ENCODE results near the gene FAM187B. TPM values are rescaled to one million over a fixed set of nuclear protein-coding genes. Genes with fewer than 3 reads are reported as not detected.
"Not testable (repeated sequence)": the region's sequence is repeated elsewhere in the genome, so short reads cannot be mapped to it uniquely, and the experiment has no call there.

Gene FAM187B
- polyA plus RNA-seq, 3 donors: not detected

DNA sequence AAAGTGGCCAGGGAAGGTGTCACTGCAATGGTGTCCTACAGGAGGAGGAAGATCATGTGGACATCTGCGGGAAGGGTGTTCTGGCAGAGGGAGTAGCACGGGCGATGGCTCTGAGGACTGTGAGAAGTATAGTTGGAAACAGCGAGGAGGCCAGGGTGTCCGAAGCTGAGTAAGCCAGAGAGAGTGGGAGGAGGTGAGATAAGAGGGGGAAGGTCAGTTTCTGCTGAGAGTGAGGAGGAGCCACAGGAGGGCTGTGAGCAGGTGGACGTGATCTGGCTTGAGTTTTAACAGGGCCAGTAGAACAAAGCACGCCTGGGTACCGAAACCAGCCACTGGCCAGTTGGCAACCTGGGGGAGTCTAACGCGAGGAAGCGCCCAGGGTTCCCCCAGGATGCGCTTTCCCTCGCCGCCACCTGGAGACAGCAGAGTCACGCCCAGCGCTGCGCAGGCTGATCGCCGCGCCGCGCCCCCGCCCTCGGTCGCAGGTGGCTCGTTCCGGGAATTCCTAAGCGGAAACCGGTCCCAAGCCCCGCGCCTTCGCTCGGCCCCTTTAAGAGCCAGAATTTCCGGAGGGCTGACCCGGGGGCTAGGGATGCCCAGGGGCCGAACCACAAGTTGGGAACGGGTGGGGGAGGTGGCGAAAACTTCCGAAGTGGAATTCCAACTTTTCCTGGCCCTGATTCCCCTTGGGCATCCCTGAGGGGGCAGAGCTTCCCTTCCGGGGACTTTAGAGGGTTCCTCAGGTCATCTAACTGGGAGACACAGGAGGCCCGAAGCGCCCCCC, 19.2 kb upstream of the FAM187B start:
- DNase-seq (ENCODE audit: extremely low read depth in 1 of 11, low read depth in 9 of 11, low spot score in 4 of 11): peak; percentile 75 to 93 (median 81)

DNA sequence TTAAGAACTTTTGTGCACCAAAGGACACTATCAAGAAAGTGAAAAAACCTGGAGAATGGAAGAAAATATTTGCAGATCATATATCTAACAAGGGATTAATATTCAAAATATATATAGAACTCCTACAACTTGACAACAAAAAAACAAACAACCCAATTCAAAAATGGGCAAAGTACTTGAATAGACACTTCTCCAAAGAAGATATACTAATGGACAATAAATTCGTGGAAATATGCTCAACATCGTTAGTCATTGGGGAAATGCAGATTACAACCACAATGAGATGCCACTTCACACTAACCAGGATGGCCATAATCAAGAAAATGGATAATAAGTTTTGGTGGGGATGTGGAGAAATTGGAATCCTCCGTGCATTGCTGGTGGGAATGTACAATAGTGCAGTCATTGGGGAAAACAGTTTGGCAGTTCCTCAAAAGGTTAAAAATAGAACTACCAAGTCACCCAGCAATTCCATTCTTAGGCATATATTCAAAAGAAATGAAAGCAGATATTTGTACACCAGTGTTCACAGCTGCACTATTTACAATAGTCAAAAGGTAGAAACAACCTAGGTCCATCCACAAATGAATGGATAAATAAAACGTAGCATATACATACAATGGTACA, 18.0 kb upstream of the FAM187B start:
- DNase-seq (ENCODE audit: extremely low read depth in 1 of 11, low read depth in 9 of 11, low spot score in 4 of 11): no peak

DNA sequence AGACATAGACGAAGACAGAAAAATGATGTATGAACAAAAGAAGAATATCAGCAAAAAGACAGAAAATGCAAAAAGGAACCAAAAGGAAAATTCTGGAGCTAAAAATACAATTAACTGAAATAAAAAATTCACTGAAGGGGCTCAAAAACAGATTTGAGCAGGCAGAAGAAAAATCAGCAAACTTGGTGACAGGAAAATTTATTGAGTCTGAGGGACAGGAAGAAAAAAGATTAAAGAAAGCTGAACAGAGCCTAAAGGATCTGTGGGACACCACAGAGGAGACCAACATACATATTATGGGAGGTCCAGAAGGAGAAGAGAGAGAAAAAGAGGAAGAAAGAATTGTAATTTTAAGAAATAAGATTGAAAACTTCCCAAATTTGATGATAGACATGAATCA, 12.9 kb upstream of the FAM187B start:
- DNase-seq (ENCODE audit: extremely low read depth in 1 of 11, low read depth in 9 of 11, low spot score in 4 of 11): no peak

DNA sequence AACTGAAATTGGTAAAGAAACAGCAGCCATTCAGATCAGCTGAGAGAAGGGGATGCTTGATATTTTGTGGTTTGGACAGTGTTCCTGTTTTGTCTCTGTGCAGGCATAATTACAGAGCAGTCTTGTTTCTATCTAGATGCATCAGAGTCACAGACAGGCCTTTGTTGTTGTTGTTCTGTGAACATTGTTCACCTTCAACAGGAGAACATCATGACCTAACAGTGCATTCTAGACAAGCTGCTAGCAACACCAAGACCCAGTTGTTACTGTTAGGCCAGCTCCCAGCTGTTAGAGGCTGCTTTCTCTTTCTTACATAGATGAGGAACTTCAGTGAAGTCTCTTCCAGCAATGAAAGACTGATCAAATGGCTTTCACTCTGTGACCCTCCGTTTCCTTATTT, 11.8 kb upstream of the FAM187B start:
- no peak for DNase-seq (ENCODE audit: extremely low read depth in 1 of 11, low read depth in 9 of 11, low spot score in 4 of 11)

DNA sequence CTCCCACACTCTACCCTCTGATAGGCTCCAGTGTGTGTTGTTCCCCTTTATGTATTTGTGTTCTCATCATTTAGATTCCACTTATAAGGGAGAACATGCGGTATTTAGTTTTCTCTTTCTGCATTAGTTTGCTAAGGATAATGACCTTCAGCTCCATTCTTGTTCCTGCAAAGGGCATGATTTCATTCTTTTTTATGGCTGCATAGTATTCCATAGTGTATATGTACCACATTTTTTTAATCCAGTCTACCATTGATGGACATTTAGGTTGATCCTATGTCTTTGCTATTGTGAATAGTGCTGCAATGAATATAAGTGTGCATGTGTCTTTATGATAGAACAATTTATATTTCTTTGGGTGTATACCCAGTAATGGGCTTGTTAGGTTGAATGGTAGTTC, 11.1 kb upstream of the FAM187B start:
- not testable (repeated sequence) for DNase-seq (ENCODE audit: extremely low read depth in 1 of 11, low read depth in 9 of 11, low spot score in 4 of 11)

DNA sequence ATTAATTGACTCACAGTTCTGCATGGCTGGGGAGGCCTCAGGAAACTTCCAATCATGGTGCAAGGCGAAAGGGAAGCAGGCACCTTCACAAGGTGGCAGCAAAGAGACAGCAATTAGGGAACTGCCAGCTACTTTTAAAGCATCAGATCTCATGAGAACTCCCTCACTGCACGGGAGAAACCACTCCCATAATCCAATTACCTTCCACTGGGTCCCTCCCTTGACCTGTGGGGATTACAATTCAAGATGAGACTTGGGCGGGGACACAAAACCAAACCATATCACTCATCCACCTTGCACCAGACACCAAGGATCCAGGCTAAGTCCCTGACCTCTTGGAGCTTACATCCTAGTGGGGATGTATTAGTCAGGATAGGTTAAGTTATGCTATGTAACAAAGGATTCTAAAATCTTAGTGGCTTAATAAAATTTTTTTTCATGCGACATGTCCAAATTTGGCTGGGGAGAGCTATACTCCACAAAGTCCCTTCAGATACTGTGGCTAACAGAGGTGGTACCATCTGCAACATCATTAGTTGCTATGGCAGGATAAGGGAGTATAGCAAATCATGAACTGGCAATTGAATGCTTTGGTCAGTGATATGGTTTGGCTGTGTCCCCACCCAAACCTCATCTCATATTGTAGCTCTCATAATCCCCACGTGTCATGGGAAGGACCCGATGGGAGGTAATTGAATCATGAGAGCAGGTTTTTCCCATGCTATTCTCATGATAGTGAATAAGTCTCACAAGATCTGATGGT, 8.3 kb upstream of the FAM187B start:
- no peak for DNase-seq (ENCODE audit: extremely low read depth in 1 of 11, low read depth in 9 of 11, low spot score in 4 of 11)

DNA sequence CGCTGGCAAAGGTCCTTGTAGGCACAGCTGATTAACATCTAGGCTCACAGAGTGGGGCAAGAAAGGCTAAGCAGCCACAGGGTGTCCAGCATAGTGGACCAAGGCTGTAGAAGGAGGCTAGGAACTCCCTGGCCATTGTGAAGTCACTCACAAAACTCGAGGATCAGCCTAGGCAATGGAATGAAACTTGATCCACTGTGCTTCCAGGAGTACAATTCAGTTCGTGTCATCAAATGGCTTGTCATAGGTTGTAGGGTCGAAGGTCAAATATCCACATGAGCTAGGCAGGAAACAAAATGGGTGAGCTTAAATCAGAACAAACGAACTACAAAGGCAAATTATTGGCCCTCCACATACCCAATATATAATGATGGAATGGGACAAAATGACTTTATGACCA, 4.4 kb upstream of the FAM187B start:
- DNase-seq (ENCODE audit: extremely low read depth in 1 of 11, low read depth in 9 of 11, low spot score in 4 of 11): no peak

DNA sequence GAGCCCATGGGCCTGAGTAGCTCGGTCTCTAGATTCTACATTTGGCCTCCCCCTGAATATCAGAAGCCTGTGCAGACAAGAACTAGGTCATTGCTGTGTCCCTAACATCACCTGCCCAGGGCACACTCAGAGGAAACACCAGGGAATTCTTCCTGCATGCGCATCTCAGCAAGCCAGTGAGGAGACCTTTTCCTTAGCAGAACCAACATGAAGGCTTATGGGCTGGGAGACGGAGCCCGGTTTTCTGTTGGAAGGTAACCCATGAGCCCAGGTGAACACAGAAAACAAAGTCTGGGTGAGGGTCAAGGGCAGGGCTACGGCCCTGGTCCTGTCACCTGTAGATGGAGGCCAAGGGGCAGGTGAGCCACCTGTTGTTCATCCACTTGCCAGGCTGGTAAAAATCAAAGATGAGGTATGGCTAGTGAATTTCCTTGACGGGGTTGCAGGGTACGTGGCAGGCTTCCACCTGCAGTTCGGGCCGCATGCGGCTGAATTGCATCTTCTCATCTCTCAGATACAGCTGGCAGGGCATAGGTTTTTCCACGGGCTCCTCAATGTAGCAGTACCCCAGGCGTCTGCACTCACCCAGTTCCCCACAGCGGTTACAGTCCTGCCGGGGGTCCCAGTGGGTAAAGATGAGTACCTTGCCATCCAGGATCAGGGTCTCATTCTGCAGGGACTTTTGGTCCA, 3.6 kb upstream of the FAM187B start:
- no peak for DNase-seq (ENCODE audit: extremely low read depth in 1 of 11, low read depth in 9 of 11, low spot score in 4 of 11)

DNA sequence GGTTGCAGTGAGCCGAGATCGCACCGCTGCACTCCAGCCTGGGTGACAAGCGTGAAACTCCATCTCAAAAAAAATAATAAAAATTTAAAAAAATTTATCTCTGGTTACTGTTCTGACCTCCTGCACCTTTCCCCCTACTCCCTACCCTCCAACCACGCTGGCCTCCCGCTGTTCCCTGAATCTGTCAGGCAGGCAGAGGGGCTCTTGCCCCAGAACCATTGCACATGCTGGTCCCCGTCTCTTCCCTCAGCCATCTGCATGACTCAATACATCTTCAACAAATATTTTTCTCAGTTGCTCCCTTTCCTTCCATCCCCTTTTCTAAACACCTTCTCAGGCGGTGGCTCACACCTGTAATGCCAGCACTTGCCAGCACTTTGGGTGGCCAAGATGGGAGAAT, 1.1 kb upstream of the FAM187B start:
- DNase-seq (ENCODE audit: extremely low read depth in 1 of 11, low read depth in 9 of 11, low spot score in 4 of 11): no peak

DNA sequence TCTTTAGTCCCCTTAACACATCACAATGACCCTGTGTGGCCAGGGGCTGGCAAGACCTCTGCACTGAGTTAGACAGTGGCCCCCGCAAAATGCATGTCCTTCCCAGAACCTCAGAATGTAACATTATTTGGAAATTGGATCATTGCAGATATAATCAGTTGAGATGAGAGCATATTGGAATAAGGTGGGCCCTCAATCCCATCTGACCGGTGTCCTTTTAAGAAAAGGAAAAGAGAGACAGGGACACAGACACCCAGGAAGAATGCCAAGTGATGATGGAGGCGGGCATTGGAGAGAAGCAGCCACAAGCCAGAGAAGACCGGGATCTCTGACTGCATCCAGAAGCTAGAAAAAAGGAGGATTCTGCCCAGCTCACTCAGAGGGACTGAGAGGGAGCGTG, 1.8 kb downstream of the FAM187B start:
- no peak for DNase-seq (ENCODE audit: extremely low read depth in 1 of 11, low read depth in 9 of 11, low spot score in 4 of 11)

DNA sequence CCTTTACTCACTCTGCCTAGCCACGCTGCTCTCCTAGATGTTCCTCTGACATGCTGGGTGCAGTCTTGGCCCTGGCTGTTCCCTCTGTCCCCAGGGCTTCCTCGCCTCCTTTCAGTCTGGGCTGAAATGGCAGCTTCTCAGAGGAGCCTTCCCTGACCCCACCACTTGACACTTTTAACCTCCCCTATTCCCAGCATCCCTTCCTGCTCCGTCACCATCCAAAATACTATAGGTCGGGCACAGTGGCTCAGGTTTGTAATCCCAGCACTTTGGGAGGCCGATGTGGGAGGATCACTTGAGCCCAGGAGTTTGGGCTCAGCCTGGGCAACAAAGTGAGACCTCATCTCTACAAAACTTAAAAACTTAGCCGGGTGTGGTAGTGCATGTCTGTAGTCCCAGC, 2.6 kb downstream of the FAM187B start:
- no peak for DNase-seq (ENCODE audit: extremely low read depth in 1 of 11, low read depth in 9 of 11, low spot score in 4 of 11)

DNA sequence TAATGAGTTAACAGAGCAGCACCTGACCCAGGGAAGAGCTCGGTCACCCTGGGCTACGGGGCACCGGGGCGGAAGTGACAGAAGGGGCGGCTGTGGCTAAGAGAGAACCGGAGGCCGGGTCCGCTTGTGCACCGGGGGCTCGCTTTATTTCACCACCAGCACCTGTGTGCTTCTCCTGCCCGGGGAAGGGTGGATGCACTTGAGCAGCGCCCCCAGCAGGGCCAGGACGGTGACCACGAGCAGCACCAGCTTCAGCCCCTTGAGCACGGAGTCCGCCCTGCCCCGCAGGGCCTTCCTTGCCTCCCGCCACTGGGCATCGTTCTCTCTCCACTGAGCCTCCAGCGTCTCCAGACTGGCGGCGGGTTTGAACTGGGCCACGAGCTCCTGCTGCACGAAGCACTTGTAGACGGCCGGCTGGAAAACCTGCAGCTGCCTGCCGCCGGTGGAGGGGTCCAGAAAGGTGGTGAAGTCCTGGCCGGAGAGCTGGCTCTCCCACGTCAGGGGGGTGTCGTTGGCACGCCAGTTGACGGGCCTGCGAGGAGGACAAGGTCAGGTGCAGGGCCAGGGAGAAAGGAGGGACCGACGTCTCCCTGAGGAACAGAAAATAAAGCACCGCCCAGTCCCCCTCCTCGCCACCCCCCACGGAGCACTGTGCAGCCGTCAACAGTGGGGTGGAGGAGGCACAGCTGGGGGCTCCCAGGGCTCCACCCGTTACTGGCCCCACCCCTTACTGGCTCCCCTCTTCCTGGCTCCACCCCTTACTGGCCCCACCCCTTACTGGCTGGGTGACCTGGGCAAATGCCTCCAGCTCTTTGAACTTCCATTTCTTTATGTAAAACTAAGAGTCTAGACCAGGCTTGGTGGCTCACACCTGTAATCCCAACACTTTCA, 3.6 kb downstream of the FAM187B start:
- DNase-seq (ENCODE audit: extremely low read depth in 1 of 11, low read depth in 9 of 11, low spot score in 4 of 11): no peak

DNA sequence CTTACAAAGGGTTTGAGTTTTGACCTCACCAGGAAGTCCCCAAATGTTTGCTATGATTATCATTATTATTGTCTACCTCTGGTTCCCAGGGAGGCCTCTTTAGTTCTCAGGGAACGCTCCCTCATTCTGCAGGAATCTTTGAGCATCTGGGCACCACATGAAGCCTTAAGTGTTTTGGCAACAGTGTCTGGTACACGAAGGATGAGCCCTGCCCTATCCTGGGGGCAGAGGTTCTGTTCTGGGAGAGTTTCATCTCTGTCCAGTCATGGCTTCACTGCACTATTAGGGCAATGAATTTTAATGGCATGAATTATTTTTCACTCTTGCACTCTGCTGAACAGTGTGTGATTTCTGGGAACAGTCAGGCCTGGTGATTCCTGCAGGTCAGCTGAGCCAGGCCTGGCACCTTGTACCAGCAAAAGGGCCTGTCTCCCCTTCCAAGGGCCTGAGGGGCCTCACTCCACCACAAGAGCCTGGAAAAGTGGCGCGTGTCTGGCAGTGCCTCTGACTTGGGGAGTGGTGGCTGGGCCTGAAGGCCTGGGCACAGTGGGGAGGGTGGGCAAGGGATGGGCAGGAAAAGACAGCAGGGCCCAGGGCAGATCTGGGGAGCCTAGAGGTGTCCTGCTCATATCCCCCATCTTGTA, 4.6 kb downstream of the FAM187B start:
- no peak for DNase-seq (ENCODE audit: extremely low read depth in 1 of 11, low read depth in 9 of 11, low spot score in 4 of 11)

DNA sequence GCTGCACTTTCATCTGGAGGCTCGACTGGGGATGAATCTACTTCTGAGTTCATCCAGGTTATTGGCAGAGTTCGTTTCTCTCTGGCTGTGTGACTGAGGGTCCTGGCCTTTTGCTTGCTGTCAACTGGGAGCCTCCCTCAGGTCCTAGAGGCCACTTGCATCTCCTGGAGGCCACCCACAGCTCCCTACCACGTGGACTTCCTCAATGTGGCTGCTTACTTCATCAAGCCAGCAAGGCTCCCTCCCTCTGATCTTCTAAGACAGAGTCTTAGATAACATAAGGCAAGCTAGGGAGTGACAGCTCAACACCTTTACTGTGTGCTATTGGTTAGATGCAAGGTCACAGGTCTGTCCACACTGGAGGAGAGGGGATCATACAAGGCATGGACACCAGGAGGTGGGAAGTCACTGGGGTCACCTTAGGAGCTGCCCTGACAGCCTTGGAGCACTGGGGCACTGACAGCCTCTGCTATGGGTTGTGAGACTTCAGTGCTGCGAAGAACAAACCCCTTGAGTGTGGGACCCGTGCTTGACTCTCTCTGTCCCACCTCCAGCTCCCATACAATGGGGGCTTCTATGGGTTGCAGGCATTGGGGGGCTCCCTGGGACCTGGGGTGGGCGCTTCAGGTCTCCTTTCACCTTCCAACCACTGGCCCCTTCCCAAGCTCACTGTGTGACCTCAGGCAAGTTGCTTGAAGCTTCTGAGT, 5.3 kb downstream of the FAM187B start:
- no peak for DNase-seq (ENCODE audit: extremely low read depth in 1 of 11, low read depth in 9 of 11, low spot score in 4 of 11)

DNA sequence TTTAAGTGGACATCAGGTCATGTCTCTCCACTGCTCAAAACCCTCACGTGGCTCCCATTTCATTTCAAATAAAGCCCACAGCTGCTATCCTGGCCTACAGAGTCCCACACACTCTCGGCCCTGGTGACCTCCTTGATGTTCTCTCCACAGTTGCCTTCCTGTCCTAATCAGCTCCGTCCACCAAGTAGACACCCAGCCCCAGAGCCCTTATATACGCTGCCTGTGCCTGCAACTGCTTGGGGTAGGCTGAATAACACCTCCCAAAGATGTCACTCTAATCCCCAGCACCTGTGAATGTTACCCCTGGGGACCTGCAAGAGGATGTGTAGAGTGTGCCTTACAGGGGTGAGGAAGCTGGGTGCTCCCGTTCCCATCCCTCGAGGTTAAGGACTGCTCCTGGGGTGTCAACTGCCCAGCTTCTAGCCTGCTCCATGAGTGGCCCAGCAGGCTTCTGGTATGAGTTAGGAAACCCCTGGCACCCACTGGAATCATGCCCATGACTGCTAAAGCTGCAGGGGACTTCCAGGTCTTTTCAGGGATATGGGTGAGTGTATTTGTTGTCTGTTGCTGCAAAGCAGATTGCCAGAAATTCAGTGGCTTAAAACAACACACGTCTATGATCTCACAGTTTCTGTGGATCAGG, 6.0 kb downstream of the FAM187B start:
- no peak for DNase-seq (ENCODE audit: extremely low read depth in 1 of 11, low read depth in 9 of 11, low spot score in 4 of 11)

DNA sequence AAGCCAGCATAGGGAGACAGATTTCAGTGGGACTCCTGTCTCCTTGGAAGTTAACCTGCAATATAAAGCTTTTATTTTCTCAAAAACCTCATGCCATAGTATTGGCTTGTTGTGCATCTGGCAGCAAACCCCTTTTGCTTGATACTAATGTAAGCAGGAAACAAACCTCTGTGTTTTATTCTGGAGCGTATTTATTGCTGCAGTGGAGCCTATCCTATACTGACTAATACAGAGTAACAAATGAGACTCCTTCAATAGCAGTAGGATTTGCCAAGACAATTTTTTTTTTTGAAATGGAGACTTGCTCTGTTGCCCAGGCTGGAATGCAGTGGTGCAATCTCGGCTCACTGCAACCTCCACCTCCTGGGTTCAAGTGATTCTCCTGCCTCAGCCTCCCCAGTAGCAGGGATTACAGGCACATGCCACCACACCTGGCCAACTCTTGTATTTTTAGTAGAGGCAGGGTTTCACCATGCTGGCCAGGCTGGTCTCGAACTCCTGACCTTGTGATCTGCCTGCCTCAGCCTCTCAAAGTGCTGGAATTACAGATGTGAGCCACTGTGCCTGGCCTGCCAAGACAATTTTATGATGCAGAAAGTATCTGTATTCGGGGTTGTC, 7.5 kb downstream of the FAM187B start:
- not testable (repeated sequence) for DNase-seq (ENCODE audit: extremely low read depth in 1 of 11, low read depth in 9 of 11, low spot score in 4 of 11)
